NCI-H187 (cell line): ENCODE results near the gene SRPX.
A peak's percentile ranks its signal among the peaks of the same experiment; 100 is the strongest.

ENCODE experiments used
- DNase-seq, 2 experiments: peaks; one replicate each; lab custom pipeline; 2025; lab: John Stamatoyannopoulos, UW

The SRPX gene

GRCh38 chrX:38138900-38139299, 81.8 kb downstream of the SRPX start:
- DNase-seq, result no peak

- DNase-seq, result no peak
Observed at GRCh38 chrX:38138157-38138891, 82.3 kb downstream of the SRPX start.

GRCh38 chrX:38129366-38129765, 91.3 kb downstream of the SRPX start:
- no peak for DNase-seq

GRCh38 chrX:38127961-38128360, 92.7 kb downstream of the SRPX start:
- no peak for DNase-seq

- no peak for DNase-seq
Observed at GRCh38 chrX:38126179-38126578, 94.5 kb downstream of the SRPX start.

GRCh38 chrX:38124000-38124399, 96.7 kb downstream of the SRPX start:
- DNase-seq, result no peak

GRCh38 chrX:38117485-38117884, 103.2 kb downstream of the SRPX start:
- no peak for DNase-seq

- no peak for DNase-seq
Observed at GRCh38 chrX:38116706-38117105, 104.0 kb downstream of the SRPX start.

GRCh38 chrX:38112566-38112965, 108.1 kb downstream of the SRPX start:
- peak in 1 of 2 experiments; percentile 9 for DNase-seq

- no peak for DNase-seq
Observed at GRCh38 chrX:38111196-38111595, 109.5 kb downstream of the SRPX start.

GRCh38 chrX:38110231-38110630, 110.4 kb downstream of the SRPX start:
- no peak for DNase-seq

GRCh38 chrX:38109042-38109898, 111.4 kb downstream of the SRPX start:
- DNase-seq, result no peak

GRCh38 chrX:38108364-38108763, 112.3 kb downstream of the SRPX start:
- no peak for DNase-seq

GRCh38 chrX:38106991-38107655, 113.5 kb downstream of the SRPX start:
- no peak for DNase-seq

- no peak for DNase-seq
Observed at GRCh38 chrX:38105216-38105725, 115.4 kb downstream of the SRPX start.

GRCh38 chrX:38103857-38104812, 116.5 kb downstream of the SRPX start:
- no peak for DNase-seq

- DNase-seq, result no peak
Observed at GRCh38 chrX:38102875-38103274, 117.8 kb downstream of the SRPX start.

GRCh38 chrX:38102240-38102639, 118.4 kb downstream of the SRPX start:
- DNase-seq, result no peak

GRCh38 chrX:38099688-38100087, 121.0 kb downstream of the SRPX start:
- no peak for DNase-seq
